Trophoblast cell (in vitro differentiated cells and primary cell): Measurements from ENCODE around the gene L3HYPDH.

ENCODE experiments used
- DNase-seq, 2 donors: peaks; one replicate each; pipeline ENCODE4 v3.0.0-alpha.2; 2016
- H2AFZ ChIP-seq: 2 replicates; pipeline ENCODE4 v1.6.1; 2013; ENCODE audit warnings: low read length, moderate library complexity, mild to moderate bottlenecking; ENCODE audit not compliant: insufficient read depth, poor library complexity
- H2AK5ac ChIP-seq: 2 replicates; pipeline ENCODE4 v1.6.1; 2013; ENCODE audit warnings: mild to moderate bottlenecking, low read length
- H2BK120ac ChIP-seq: 2 replicates; pipeline ENCODE4 v1.6.1; 2013; ENCODE audit warnings: low read length, mild to moderate bottlenecking, moderate library complexity; ENCODE audit not compliant: insufficient read depth, poor library complexity
- H2BK12ac ChIP-seq: 2 replicates; pipeline ENCODE4 v1.6.1; 2013; ENCODE audit warnings: mild to moderate bottlenecking, low read length, moderate library complexity
- H2BK5ac ChIP-seq: 2 replicates; pipeline ENCODE4 v1.6.1; 2013; ENCODE audit warnings: low read length, low read depth, moderate library complexity, mild to moderate bottlenecking; ENCODE audit not compliant: poor library complexity
- H3K14ac ChIP-seq: 2 replicates; pipeline ENCODE4 v1.6.1; 2013; ENCODE audit warnings: mild to moderate bottlenecking, low read length
- H3K18ac ChIP-seq: 2 replicates; pipeline ENCODE4 v1.6.1; 2013; ENCODE audit warnings: mild to moderate bottlenecking, low read length
- H3K23ac ChIP-seq: 2 replicates; pipeline ENCODE4 v1.6.1; 2013; ENCODE audit warnings: low read length
- H3K27ac ChIP-seq: 2 replicates; pipeline ENCODE4 v1.5.1; 2013; ENCODE audit warnings: low read depth, mild to moderate bottlenecking, inconsistent platforms, low read length, moderate library complexity
- H3K27me3 ChIP-seq: 2 replicates; pipeline ENCODE4 v1.6.1; 2013; ENCODE audit warnings: inconsistent platforms, mild to moderate bottlenecking, low read length, moderate library complexity; ENCODE audit not compliant: insufficient read depth
- H3K36me3 ChIP-seq, 2 experiments: 1 replicate in 1 of 2; 2 replicates in 1 of 2; pipeline ENCODE4 v1.6.1; 2013; ENCODE audit warnings: low read length in 2 of 2, mild to moderate bottlenecking in 2 of 2, moderate library complexity in 1 of 2; ENCODE audit not compliant: insufficient read depth in 2 of 2, control insufficient read depth in 1 of 2
- H3K4ac ChIP-seq: 2 replicates; pipeline ENCODE4 v1.6.1; 2013; ENCODE audit warnings: low read depth, mild to moderate bottlenecking, low read length, moderate library complexity
- H3K4me1 ChIP-seq, 2 experiments: 1 replicate in 1 of 2; 2 replicates in 1 of 2; pipeline ENCODE4 v1.6.1; 2013; ENCODE audit warnings: low read length in 2 of 2, mild to moderate bottlenecking in 2 of 2, moderate library complexity in 1 of 2; ENCODE audit not compliant: insufficient read depth in 2 of 2, control insufficient read depth in 1 of 2
- H3K4me2 ChIP-seq: 2 replicates; pipeline ENCODE4 v1.6.1; 2013; ENCODE audit warnings: inconsistent platforms, mild to moderate bottlenecking, low read length, moderate library complexity
- H3K4me3 ChIP-seq: 2 replicates; pipeline ENCODE4 v1.5.1; 2013; ENCODE audit warnings: mild to moderate bottlenecking, low read depth, low read length, inconsistent platforms
- H3K79me1 ChIP-seq: one replicate; pipeline ENCODE4 v1.6.1; 2013; ENCODE audit warnings: low read length
- H3K79me2 ChIP-seq: 2 replicates; pipeline ENCODE4 v1.6.1; 2013; ENCODE audit warnings: low read length, mild to moderate bottlenecking; ENCODE audit not compliant: control insufficient read depth, insufficient read depth, poor library complexity
- H3K9ac ChIP-seq: 2 replicates; pipeline ENCODE4 v1.6.1; 2013; ENCODE audit warnings: mild to moderate bottlenecking, low read length
- H3K9me3 ChIP-seq: 2 replicates; pipeline ENCODE4 v1.6.1; 2013; ENCODE audit warnings: low read depth, mild to moderate bottlenecking, control low read depth, inconsistent platforms, low read length; ENCODE audit not compliant: insufficient read depth
- H4K12ac ChIP-seq: 2 replicates; pipeline ENCODE4 v1.6.1; 2013; ENCODE audit warnings: low read depth, mild to moderate bottlenecking, low read length, moderate library complexity
- H4K8ac ChIP-seq: 2 replicates; pipeline ENCODE4 v1.6.1; 2013; ENCODE audit warnings: low read depth, mild to moderate bottlenecking, low read length, moderate library complexity
- H4K91ac ChIP-seq: one replicate; pipeline ENCODE4 v1.6.1; 2013; ENCODE audit warnings: low read depth, mild to moderate bottlenecking, low read length, moderate library complexity
- WGBS: extraction: QIAGEN DNeasy Blood & Tissue Kit; methylation state at CpG from one replicate; pipeline ENCODE4 v1.1.7; 2013; ENCODE audit warnings: missing lambda C conversion rate; ENCODE audit not compliant: insufficient read length, insufficient coverage; ENCODE audit errors: extremely low coverage; 5-methylcytosine and 5-hydroxymethylcytosine counted together

The L3HYPDH gene

GRCh38 chr14:59480166-59480565, 4.0 kb downstream of the L3HYPDH start:
- H4K91ac ChIP-seq: no peak overlapping the region
- H3K4me1 ChIP-seq: peaks cover 0 to 9% of the 10 kb centered on the region in 2 experiments
- no peak overlapping the region for H2AK5ac ChIP-seq
- DNase-seq: no peak
- no peak overlapping the region for H3K18ac ChIP-seq
- H3K79me2 ChIP-seq: peaks cover 8% of the 10 kb centered on the region
- H3K36me3 ChIP-seq: peaks cover 0 to 8% of the 10 kb centered on the region in 2 experiments
- H2BK120ac ChIP-seq: no peak overlapping the region
- peaks cover 11% of the 10 kb centered on the region for H3K79me1 ChIP-seq
- WGBS: no CpG with 5 or more reads among the region's 1 CpG
- H3K4me2 ChIP-seq: no peak overlapping the region
- H3K9ac ChIP-seq: no peak overlapping the region
- H2BK12ac ChIP-seq: no peak overlapping the region
- H3K27me3 ChIP-seq: no peaks in the 10 kb centered on the region
- H3K9me3 ChIP-seq: no peaks in the 10 kb centered on the region
- no peak overlapping the region for H2AFZ ChIP-seq
- no peak overlapping the region for H3K27ac ChIP-seq
- no peak overlapping the region for H3K14ac ChIP-seq
- H3K23ac ChIP-seq: no peak overlapping the region
- no peak overlapping the region for H4K8ac ChIP-seq
- H2BK5ac ChIP-seq: no peak overlapping the region
- H3K4ac ChIP-seq: no peak overlapping the region
- H4K12ac ChIP-seq: no peak overlapping the region
- H3K4me3 ChIP-seq: no peak overlapping the region

- Histone ChIP-seq H3K79me2 (no peaks in the 10 kb centered on the region), H2BK120ac (no peak overlapping the region), H3K27ac (no peak overlapping the region), H4K12ac (no peak overlapping the region), H4K8ac (no peak overlapping the region), H3K23ac (no peak overlapping the region), H4K91ac (no peak overlapping the region), H3K14ac (no peak overlapping the region), H3K18ac (no peak overlapping the region), H2AK5ac (no peak overlapping the region), H2BK12ac (no peak overlapping the region), H3K4me2 (no peak overlapping the region), H3K36me3 (peaks cover 0 to 13% of the 10 kb centered on the region in 2 experiments), H3K27me3 (no peaks in the 10 kb centered on the region), H3K4me1 (peaks cover 0 to 10% of the 10 kb centered on the region in 2 experiments), H2BK5ac (no peak overlapping the region), H3K4ac (no peak overlapping the region), H3K9ac (no peak overlapping the region), H3K79me1 (peaks cover under 1% of the 10 kb centered on the region), H2AFZ (no peak overlapping the region), H3K9me3 (no peaks in the 10 kb centered on the region), H3K4me3 (no peak overlapping the region)
- no CpG with 5 or more reads among the region's 3 CpGs for WGBS
- no peak for DNase-seq
Observed at GRCh38 chr14:59478540-59478939, 5.7 kb downstream of the L3HYPDH start.

- H4K8ac ChIP-seq: no peak overlapping the region
- H4K12ac ChIP-seq: no peak overlapping the region
- H3K4ac ChIP-seq: no peak overlapping the region
- H3K36me3 ChIP-seq: peaks cover 0 to 15% of the 10 kb centered on the region in 2 experiments
- no peak overlapping the region for H3K23ac ChIP-seq
- H3K27ac ChIP-seq: no peak overlapping the region
- H3K4me3 ChIP-seq: no peak overlapping the region
- H4K91ac ChIP-seq: no peak overlapping the region
- H2BK12ac ChIP-seq: no peak overlapping the region
- no peaks in the 10 kb centered on the region for H3K79me2 ChIP-seq
- no peak overlapping the region for H3K4me2 ChIP-seq
- no peak overlapping the region for H2AK5ac ChIP-seq
- no peak overlapping the region for H2AFZ ChIP-seq
- no peaks in the 10 kb centered on the region for H3K27me3 ChIP-seq
- no peak overlapping the region for H3K14ac ChIP-seq
- H2BK5ac ChIP-seq: no peak overlapping the region
- no peaks in the 10 kb centered on the region for H3K9me3 ChIP-seq
- WGBS: no CpG with 5 or more reads among the region's 1 CpG
- no peak overlapping the region for H3K9ac ChIP-seq
- no peak overlapping the region for H3K18ac ChIP-seq
- H3K4me1 ChIP-seq: peaks cover 0 to 1% of the 10 kb centered on the region in 2 experiments
- DNase-seq: no peak
- no peaks in the 10 kb centered on the region for H3K79me1 ChIP-seq
- H2BK120ac ChIP-seq: no peak overlapping the region
Observed at GRCh38 chr14:59475709-59476108, 8.5 kb downstream of the L3HYPDH start.

- no peaks in the 10 kb centered on the region for H3K27me3 ChIP-seq
- no peak overlapping the region for H2BK12ac ChIP-seq
- no peak overlapping the region for H3K4me2 ChIP-seq
- no peak overlapping the region for H4K8ac ChIP-seq
- H4K91ac ChIP-seq: no peak overlapping the region
- H3K79me1 ChIP-seq: no peaks in the 10 kb centered on the region
- H3K36me3 ChIP-seq: peaks cover 0 to 15% of the 10 kb centered on the region in 2 experiments
- no peak overlapping the region for H3K14ac ChIP-seq
- H2AK5ac ChIP-seq: no peak overlapping the region
- peaks cover 0 to 1% of the 10 kb centered on the region in 2 experiments for H3K4me1 ChIP-seq
- no peak overlapping the region for H3K4ac ChIP-seq
- no peak overlapping the region for H3K4me3 ChIP-seq
- DNase-seq: no peak
- no peak overlapping the region for H3K9ac ChIP-seq
- H2BK120ac ChIP-seq: no peak overlapping the region
- H3K79me2 ChIP-seq: no peaks in the 10 kb centered on the region
- H3K23ac ChIP-seq: no peak overlapping the region
- H4K12ac ChIP-seq: no peak overlapping the region
- H3K27ac ChIP-seq: no peak overlapping the region
- H2BK5ac ChIP-seq: no peak overlapping the region
- H2AFZ ChIP-seq: no peak overlapping the region
- no CpG with 5 or more reads among the region's 1 CpG for WGBS
- no peaks in the 10 kb centered on the region for H3K9me3 ChIP-seq
- no peak overlapping the region for H3K18ac ChIP-seq
Observed at GRCh38 chr14:59474172-59474571, 10.0 kb downstream of the L3HYPDH start.
